ENCODE measurements around the gene SEMA6D. TPM values are rescaled to one million over a fixed set of nuclear protein-coding genes. Genes with fewer than 3 reads are reported as not detected.

SEMA6D gene
- 2.8 and 3.7 TPM in 2 replicates for total RNA-seq

GRCh38 chr15:47717036-47717612 is at the start of gene SEMA6D:
TSS of gene SEMA6D (plus strand) at chr15:47717505. CDS start at chr15:47759799, 42,294 bp downstream.

